Small intestine (tissue), 7 donors: ENCODE measurements around the gene PPP1CA. TPM values are rescaled to one million over a fixed set of nuclear protein-coding genes. Genes with fewer than 3 reads are reported as not detected.
A peak's percentile ranks its signal among the peaks of the same experiment; 100 is the strongest.

ENCODE experiments used
- DNase-seq, 2 donors: peaks; one replicate each; pipeline versions ENCODE4 v3.0.0 to v3.0.0-alpha.2; 2013
- FAIRE-seq: peaks from 2 replicates; lab custom pipeline; 2012; peaks lifted over from hg19 to GRCh38; lab: Jason Lieb, UNC
- H3K27ac ChIP-seq, 3 donors: one replicate each; pipeline ENCODE4 v1.5.1; 2013; ENCODE audit warnings: low read length in 2 of 3, mild to moderate bottlenecking in 2 of 3, control low read depth in 1 of 3, inconsistent platforms in 1 of 3, low read depth in 1 of 3, moderate library complexity in 1 of 3
- H3K27me3 ChIP-seq, 3 donors: one replicate each; pipeline ENCODE4 v1.6.1; 2013; ENCODE audit warnings: low read length in 3 of 3, inconsistent platforms in 1 of 3; ENCODE audit not compliant: control insufficient read depth in 3 of 3, insufficient read depth in 3 of 3
- H3K36me3 ChIP-seq, 3 donors: one replicate each; pipeline ENCODE4 v1.6.1; 2013; ENCODE audit warnings: low read length in 3 of 3, inconsistent platforms in 1 of 3, low read depth in 1 of 3, mild to moderate bottlenecking in 1 of 3, moderate library complexity in 1 of 3; ENCODE audit not compliant: control insufficient read depth in 3 of 3, insufficient read depth in 2 of 3
- H3K4me1 ChIP-seq, 3 donors: one replicate each; pipeline ENCODE4 v1.6.1; 2013; ENCODE audit warnings: low read length in 2 of 3, inconsistent platforms in 1 of 3, low read depth in 1 of 3, mild to moderate bottlenecking in 1 of 3, moderate library complexity in 1 of 3; ENCODE audit not compliant: control insufficient read depth in 3 of 3, insufficient read depth in 2 of 3
- H3K4me3 ChIP-seq, 3 donors: one replicate each; pipeline ENCODE4 v1.5.1; 2013; ENCODE audit warnings: low read length in 3 of 3, control low read depth in 1 of 3, inconsistent platforms in 1 of 3, low read depth in 1 of 3, mild to moderate bottlenecking in 1 of 3, moderate library complexity in 1 of 3
- H3K9me3 ChIP-seq, 2 donors: one replicate each; pipeline ENCODE4 v1.6.1; 2013; ENCODE audit warnings: low read depth in 1 of 2, low read length in 1 of 2; ENCODE audit not compliant: control insufficient read depth in 2 of 2, insufficient read depth in 1 of 2
- WGBS, 3 donors: extraction: QIAGEN DNeasy Blood & Tissue Kit; methylation state at CpG; one replicate each; pipeline ENCODE4 v1.1.7; 2013; 5-methylcytosine and 5-hydroxymethylcytosine counted together
- polyA plus RNA-seq, 4 donors: library from polyadenylated mRNA; stranded (reverse) in 3 of 4; unstranded in 1 of 4; fragments of 200-250 nt in 3 of 4; fragments of 120-200 nt in 1 of 4; gene quantifications; one replicate each; pipeline versions ENCODE4 v1.2.1 to v1.2.3, GENCODE V29; 2013
- donor health status: healthy with polysubstance abuse.
- donor health status: control.
- donor health status: control.
- donor health status: Bipolar disorder and iron deficiency.
- donor health status: healthy.

PPP1CA gene
- polyA plus RNA-seq, 4 donors = 123 to 211 (median 187) TPM

- H3K27me3 ChIP-seq = peaks cover 0 to 2% (median 0%) of the 10 kb centered on the region in 3 donors
- H3K4me1 ChIP-seq = peaks cover 3 to 77% (median 8%) of the 10 kb centered on the region in 3 donors
- 56 to 73% (median 73%) methylated on average over 14 of the region's 14 CpGs for WGBS, 3 donors
- H3K4me3 ChIP-seq = peak overlapping the region in 1 of 3 donors; percentile 47
- peaks cover 0 to 39% (median 0%) of the 10 kb centered on the region in 3 donors for H3K36me3 ChIP-seq
- DNase-seq (peak in 1 of 2 donors; percentile 26), FAIRE-seq (no peak)
- H3K27ac ChIP-seq = peak overlapping the region; percentile 6 to 70 (median 33)
- H3K9me3 ChIP-seq = no peaks in the 10 kb centered on the region
Measured at GRCh38 chr11:67370351-67371076, 31.1 kb downstream of the PPP1CA start.

DNA sequence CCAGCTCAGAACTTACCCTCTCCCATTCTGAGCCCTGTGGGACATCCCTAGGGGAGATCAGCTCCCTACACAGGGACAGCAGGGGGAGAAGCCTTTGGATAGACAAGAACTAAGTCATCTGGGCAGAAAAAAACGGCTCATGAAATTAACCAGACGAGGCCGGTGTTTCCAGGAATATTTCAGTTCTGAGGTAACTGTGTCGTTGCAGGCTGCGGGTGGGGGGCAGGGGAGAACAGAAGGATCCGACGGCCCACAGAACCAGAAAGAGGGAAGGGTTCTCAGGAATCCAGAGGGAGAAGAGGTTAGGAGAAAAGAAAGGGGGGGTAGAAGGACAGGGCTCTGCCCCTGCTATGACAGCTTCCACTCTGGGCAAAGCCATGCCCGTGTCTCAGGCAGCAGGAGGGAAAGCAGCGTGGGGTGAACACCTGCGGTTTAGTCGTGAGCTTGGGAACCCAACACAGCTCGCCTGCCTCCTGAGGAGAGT, 31.8 kb downstream of the PPP1CA start:
- peaks cover 3 to 80% (median 8%) of the 10 kb centered on the region in 3 donors for H3K4me1 ChIP-seq
- 62 to 67% (median 66%) methylated on average over 11 to 12 of the region's 12 CpGs for WGBS, 3 donors
- no peak overlapping the region for H3K4me3 ChIP-seq
- peak overlapping the region in 2 of 3 donors; percentile 68 to 70 for H3K27ac ChIP-seq
- no peaks in the 10 kb centered on the region for H3K27me3 ChIP-seq
- peaks cover 0 to 46% (median 0%) of the 10 kb centered on the region in 3 donors for H3K36me3 ChIP-seq
- no peak for FAIRE-seq
- no peaks in the 10 kb centered on the region for H3K9me3 ChIP-seq
- DNase-seq = no peak

DNA sequence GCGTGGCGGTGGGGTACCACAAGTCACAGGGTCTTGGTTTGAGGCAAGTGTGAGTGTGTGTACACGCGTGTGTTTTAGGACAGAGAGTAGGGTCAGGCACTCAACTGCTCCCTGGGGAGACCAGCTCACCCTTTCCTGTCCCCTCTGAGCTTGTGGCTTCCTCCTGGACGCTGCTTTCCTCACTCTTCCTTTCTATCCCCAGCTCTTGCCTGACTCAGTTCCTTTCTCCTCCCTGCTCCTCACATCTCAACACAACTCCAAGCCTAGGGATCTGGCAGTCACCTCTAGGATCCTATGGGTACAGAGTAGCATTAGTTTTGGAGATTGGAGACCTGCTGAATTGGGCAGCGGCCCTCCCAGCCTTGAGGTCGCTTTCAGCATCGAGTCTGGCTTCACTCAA, 32.4 kb downstream of the PPP1CA start:
- Histone ChIP-seq H3K27me3 (no peaks in the 10 kb centered on the region), H3K36me3 (peaks cover 0 to 52% (median 0%) of the 10 kb centered on the region in 3 donors), H3K4me1 (peaks cover 3 to 79% (median 3%) of the 10 kb centered on the region in 3 donors), H3K4me3 (no peak overlapping the region), H3K27ac (peak overlapping the region in 2 of 3 donors; percentile 68 to 70), H3K9me3 (no peaks in the 10 kb centered on the region)
- 82 to 92% (median 83%) methylated on average over 8 of the region's 8 CpGs for WGBS, 3 donors
- FAIRE-seq = no peak
- DNase-seq = no peak

DNA sequence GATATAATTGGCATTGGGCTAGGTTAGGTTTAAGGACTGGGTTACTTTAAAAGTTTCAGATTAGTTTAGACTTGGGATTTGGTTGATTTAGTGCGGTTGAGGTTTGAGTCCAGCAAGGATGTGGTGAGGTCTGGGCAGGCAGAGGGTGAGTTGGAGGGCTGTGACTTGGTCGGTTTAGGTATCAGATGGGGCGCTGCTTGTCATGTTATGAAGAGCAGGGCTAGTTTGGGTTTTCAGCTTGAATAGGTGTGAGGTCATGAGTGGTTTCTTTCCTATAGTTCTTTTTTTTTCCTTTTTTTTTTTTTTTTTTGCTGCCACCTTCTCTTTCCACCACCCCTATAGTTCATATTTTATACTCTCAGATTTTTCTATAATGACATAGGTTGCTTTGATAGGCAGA, 33.0 kb downstream of the PPP1CA start:
- no peak for DNase-seq
- no peak for FAIRE-seq
- Histone ChIP-seq H3K9me3 (no peaks in the 10 kb centered on the region), H3K36me3 (peaks cover 0 to 58% (median 0%) of the 10 kb centered on the region in 3 donors), H3K27me3 (no peaks in the 10 kb centered on the region), H3K27ac (peak overlapping the region in 1 of 3 donors; percentile 70), H3K4me1 (peaks cover 0 to 73% (median under 1%) of the 10 kb centered on the region in 3 donors), H3K4me3 (no peak overlapping the region)
- 68 to 86% (median 68%) methylated on average over 3 of the region's 3 CpGs for WGBS, 3 donors

DNA sequence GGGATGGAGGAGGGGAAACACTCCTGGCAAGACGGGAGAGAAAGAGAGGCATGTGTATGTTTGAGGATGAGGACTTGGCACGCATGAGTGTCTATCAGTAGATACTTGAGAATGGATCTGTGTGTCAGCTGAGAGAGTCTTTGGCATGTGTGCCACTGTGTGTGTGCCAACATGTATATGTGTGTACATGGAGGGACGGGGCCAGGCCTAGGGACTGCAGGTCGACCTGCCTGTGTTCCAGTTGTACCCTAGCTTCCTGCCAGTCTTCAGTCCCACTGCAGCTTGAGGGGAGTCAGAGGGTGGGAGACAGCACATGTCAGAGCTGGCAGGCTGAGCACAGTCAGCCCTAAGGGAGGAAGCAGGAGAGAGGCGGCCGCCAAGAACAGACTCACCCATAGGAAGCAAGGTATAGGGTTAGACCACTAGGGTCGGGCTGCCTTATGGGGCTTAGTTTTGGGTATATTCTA, 33.9 kb downstream of the PPP1CA start:
- no peaks in the 10 kb centered on the region for H3K9me3 ChIP-seq
- FAIRE-seq (no peak), DNase-seq (no peak)
- peaks cover 0 to 62% (median 0%) of the 10 kb centered on the region in 3 donors for H3K36me3 ChIP-seq
- 63 to 82% (median 75%) methylated on average over 6 to 7 of the region's 7 CpGs for WGBS, 3 donors
- peak overlapping the region in 1 of 3 donors; percentile 90 for H3K27ac ChIP-seq
- no peak overlapping the region for H3K4me3 ChIP-seq
- no peaks in the 10 kb centered on the region for H3K27me3 ChIP-seq
- H3K4me1 ChIP-seq = peaks cover 0 to 72% (median 0%) of the 10 kb centered on the region in 3 donors

GRCh38 chr11:67366961-67367760, 34.5 kb downstream of the PPP1CA start:
- H3K27me3 ChIP-seq = no peaks in the 10 kb centered on the region
- WGBS, 3 donors = 45 to 55% (median 50%) methylated on average over 25 of the region's 25 CpGs
- no peaks in the 10 kb centered on the region for H3K9me3 ChIP-seq
- H3K27ac ChIP-seq = peak overlapping the region in 2 of 3 donors; percentile 19 to 90
- DNase-seq (peak in 1 of 2 donors; percentile 80), FAIRE-seq (no peak)
- H3K36me3 ChIP-seq = peaks cover 0 to 62% (median 0%) of the 10 kb centered on the region in 3 donors
- peaks cover 0 to 70% (median 0%) of the 10 kb centered on the region in 3 donors for H3K4me1 ChIP-seq
- H3K4me3 ChIP-seq = no peak overlapping the region

GRCh38 chr11:67366546-67366945, 35.1 kb downstream of the PPP1CA start:
- H3K36me3 ChIP-seq = peaks cover 0 to 62% (median 0%) of the 10 kb centered on the region in 3 donors
- H3K4me3 ChIP-seq = peak overlapping the region in 1 of 3 donors; percentile 4
- FAIRE-seq = no peak
- H3K27me3 ChIP-seq = no peaks in the 10 kb centered on the region
- H3K9me3 ChIP-seq = no peaks in the 10 kb centered on the region
- DNase-seq = no peak
- H3K4me1 ChIP-seq = peaks cover 0 to 64% (median 0%) of the 10 kb centered on the region in 3 donors
- peak overlapping the region in 2 of 3 donors; percentile 19 to 90 for H3K27ac ChIP-seq
- 42 to 60% (median 50%) methylated on average over 7 to 8 of the region's 8 CpGs for WGBS, 3 donors
